Stimulated activated naive B cell treated with anti-CD40 and anti-IgM and Interleukin-4, amounts not matched to agents 10 μg/mL and 1 μg/mL and 100 μg/mL, for 72 hours (primary cell): Measurements from ENCODE around the gene CENPS.
A peak's percentile ranks its signal among the peaks of the same experiment; 100 is the strongest.
"Not testable (repeated sequence)": the region's sequence is repeated elsewhere in the genome, so short reads cannot be mapped to it uniquely, and the experiment has no call there.

Source experiments
- ATAC-seq, 2 donors: fragments of 150-1000 bp; cut with Tn5 transposase; replicated peaks; 2 replicates each; pipeline ENCODE4 v1.10.0; 2021; ENCODE audit warnings: moderate library complexity in 1 of 2
- DNase-seq: peaks from one replicate; pipeline ENCODE4 v3.0.0; 2021
- H3K27ac Mint-ChIP-seq: one replicate; pipeline ENCODE4 v1.8.0; 2022; ENCODE audit warnings: mild to moderate bottlenecking, mixed read lengths
- H3K27me3 Mint-ChIP-seq, 2 donors: one replicate each; pipeline ENCODE4 v1.8.0; 2022; ENCODE audit warnings: mixed read lengths in 2 of 2
- H3K36me3 Mint-ChIP-seq, 2 donors: one replicate each; pipeline ENCODE4 v1.8.0; 2022; ENCODE audit warnings: mixed read lengths in 2 of 2, mild to moderate bottlenecking in 1 of 2
- H3K4me1 Mint-ChIP-seq, 2 donors: one replicate each; pipeline ENCODE4 v1.8.0; 2022; ENCODE audit warnings: mixed read lengths in 2 of 2, mild to moderate bottlenecking in 1 of 2
- H3K4me3 Mint-ChIP-seq, 2 donors: one replicate each; pipeline ENCODE4 v1.8.0; 2022; ENCODE audit warnings: mild to moderate bottlenecking in 2 of 2, mixed read lengths in 2 of 2, moderate library complexity in 1 of 2
- H3K9me3 Mint-ChIP-seq, 2 donors: one replicate each; pipeline ENCODE4 v1.8.0; 2022; ENCODE audit warnings: mixed read lengths in 2 of 2, mild to moderate bottlenecking in 1 of 2

CENPS gene

DNA sequence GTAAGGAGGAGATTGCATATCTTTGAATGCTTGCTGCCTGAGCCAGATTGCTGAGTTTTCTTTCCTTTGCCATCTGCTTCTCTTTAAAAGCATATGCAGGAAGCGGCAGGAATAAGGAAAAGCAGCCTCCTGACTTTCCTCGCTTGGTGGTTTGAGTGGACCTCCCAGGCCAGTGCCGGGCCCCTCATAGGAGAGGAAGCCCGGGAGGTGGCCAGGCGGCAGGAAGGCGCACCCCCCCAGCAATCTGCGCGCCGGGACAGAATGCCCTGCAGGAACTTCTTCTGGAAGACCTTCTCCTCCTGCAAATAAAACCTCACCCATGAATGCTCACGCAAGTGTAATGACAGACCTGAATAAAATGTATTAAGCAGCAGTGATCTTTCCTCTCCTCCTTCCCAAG is 21.1 kb downstream of the CENPS start:
- peaks cover 7 to 11% of the 10 kb centered on the region in 2 donors for H3K36me3 Mint-ChIP-seq
- DNase-seq (no peak), ATAC-seq (no peak)
- no peak overlapping the region for H3K4me3 Mint-ChIP-seq
- no peak overlapping the region for H3K27ac Mint-ChIP-seq
- H3K27me3 Mint-ChIP-seq = no peaks in the 10 kb centered on the region
- no peaks in the 10 kb centered on the region for H3K4me1 Mint-ChIP-seq
- H3K9me3 Mint-ChIP-seq = no peaks in the 10 kb centered on the region

DNA sequence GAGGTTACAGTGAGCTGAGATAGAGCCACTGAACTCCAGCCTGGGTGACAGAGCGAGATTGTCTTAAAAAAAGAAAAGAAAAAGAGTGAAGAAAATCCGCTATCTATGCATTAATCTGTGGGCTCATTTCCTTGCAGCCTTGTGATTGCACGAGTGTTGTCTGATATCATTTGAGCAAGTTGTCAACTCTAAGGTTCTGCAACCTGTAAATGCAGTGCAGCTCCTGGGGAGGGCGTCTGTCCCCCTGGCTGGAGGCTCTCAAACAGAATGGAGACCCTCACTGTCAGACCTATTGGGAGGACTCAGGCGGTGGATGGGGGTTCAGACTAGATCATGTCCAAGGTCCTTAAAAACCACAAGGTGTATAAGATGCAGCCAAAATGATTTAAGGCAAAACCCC is 25.8 kb downstream of the CENPS start:
- no peak overlapping the region for H3K27ac Mint-ChIP-seq
- H3K4me3 Mint-ChIP-seq = no peak overlapping the region
- peaks cover 10 to 12% of the 10 kb centered on the region in 2 donors for H3K36me3 Mint-ChIP-seq

DNA sequence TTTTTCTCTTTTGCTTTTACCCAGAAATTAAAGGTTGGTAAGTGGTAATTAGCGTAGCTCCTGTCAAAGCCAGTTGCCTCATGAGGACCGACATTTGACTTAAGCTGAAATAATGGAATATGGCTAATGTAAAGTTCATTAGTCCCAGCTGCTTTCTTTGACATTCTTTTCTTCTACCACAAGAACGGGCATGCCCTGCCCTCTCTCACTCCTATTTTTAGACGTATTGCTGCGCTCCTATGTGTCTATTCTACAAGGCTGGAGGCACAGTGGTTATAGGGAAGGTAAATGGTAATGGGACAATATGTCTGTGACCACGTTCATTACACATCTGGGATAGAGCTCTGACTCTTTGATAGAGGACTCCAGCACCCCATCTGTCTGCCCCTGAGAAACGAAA is 26.4 kb downstream of the CENPS start:
- Mint-ChIP-seq H3K27ac (peak overlapping the region; percentile 14), H3K9me3 (no peaks in the 10 kb centered on the region), H3K36me3 (peaks cover 16% of the 10 kb centered on the region in 2 donors), H3K4me1 (no peaks in the 10 kb centered on the region), H3K4me3 (no peak overlapping the region), H3K27me3 (no peaks in the 10 kb centered on the region)
- DNase-seq (no peak), ATAC-seq (no peak)

More for the DNA sequence above, 25.8 kb downstream of the CENPS start:
- DNase-seq = no peak
- no peak for ATAC-seq
- Mint-ChIP-seq H3K4me1 (no peaks in the 10 kb centered on the region), H3K27me3 (no peaks in the 10 kb centered on the region), H3K9me3 (no peaks in the 10 kb centered on the region)

DNA sequence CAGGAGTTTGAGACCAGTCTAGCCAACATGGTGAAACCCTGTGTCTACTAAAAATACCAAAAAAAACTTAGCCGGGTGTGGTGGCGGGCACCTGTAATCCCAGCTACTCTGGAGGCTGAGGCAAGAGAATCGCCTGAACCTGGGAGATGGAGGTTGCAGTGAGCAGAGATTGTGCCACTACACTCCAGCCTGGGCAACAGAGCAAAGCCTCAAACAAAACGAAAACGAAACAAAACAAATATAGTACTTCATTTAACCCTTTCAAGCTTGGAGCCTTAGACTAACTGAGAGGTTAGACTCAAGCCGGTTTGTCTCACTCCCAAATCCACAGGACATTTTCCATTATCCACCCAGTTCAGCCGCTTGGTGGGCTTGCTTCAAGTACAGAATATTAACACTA is 27.2 kb downstream of the CENPS start:
- peaks cover 18 to 24% of the 10 kb centered on the region in 2 donors for H3K36me3 Mint-ChIP-seq
- H3K27me3 Mint-ChIP-seq, H3K4me1 Mint-ChIP-seq, ATAC-seq, DNase-seq, H3K4me3 Mint-ChIP-seq, H3K9me3 Mint-ChIP-seq, H3K27ac Mint-ChIP-seq: not testable (repeated sequence)

DNA sequence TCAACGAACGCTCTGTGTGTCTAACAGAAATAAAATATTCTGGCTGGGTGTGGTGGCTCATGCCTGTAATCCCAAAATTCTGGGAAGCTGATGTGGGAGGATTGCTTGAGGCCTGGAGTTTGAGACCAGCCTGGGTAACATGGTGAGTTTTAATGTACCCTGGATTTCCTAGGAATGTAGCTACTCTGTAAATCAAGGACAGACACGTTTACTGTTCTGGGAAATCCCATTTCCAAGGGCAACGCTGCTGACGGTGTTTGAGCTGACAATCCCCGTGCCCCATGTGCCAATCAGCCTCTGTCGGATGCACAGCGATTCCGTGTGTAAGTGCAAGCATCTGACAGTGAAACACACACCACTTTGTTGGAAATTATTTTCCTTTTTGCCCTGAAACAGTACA is 27.6 kb downstream of the CENPS start:
- DNase-seq (no peak), ATAC-seq (no peak)
- Mint-ChIP-seq H3K4me3 (no peak overlapping the region), H3K36me3 (peaks cover 19 to 27% of the 10 kb centered on the region in 2 donors), H3K9me3 (no peaks in the 10 kb centered on the region), H3K27ac (no peak overlapping the region), H3K27me3 (no peaks in the 10 kb centered on the region), H3K4me1 (no peaks in the 10 kb centered on the region)

DNA sequence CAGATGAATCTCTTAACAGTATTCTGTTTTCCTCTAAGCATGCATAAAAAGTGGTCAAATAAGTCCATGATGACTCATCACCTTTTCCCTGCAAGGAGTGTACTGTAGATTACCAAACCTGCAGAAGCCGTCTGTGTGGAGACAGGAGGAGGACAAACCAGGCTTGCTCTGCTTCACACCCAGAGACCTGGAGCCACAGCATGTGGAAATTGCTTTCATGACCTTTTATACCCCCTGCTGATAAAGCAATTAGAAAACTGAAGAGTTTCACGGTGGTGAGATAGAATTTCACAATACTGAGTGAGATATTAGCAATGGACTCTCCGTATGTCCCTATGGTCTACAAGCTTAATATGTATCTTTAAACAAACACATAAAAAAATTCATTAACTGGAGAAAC is 29.0 kb downstream of the CENPS start:
- Mint-ChIP-seq H3K4me1 (no peaks in the 10 kb centered on the region), H3K4me3 (no peak overlapping the region), H3K27ac (no peak overlapping the region), H3K27me3 (no peaks in the 10 kb centered on the region), H3K36me3 (peaks cover 29 to 37% of the 10 kb centered on the region in 2 donors), H3K9me3 (no peaks in the 10 kb centered on the region)
- DNase-seq (no peak), ATAC-seq (no peak)

DNA sequence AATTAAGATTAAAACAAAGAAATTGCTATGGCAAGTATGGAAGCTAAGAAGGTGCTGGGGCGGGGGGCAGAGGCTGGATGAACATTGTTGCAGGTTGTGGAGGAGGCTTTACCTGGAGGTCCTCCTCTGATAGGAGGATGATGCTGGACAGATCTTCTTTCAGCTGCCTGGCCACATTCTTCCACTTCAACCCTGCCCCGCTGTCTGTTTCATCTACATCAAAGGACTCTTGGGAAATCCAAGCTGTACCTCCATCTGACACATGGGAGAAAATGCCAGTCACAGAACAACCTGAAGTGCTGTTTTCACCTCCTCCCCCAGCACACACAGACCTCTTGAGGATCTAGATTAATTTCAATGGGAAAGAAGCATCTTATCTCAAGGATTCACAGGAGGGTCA is 36.8 kb downstream of the CENPS start:
- H3K27ac Mint-ChIP-seq = no peak overlapping the region
- DNase-seq (no peak), ATAC-seq (no peak)
- H3K9me3 Mint-ChIP-seq = no peaks in the 10 kb centered on the region
- H3K36me3 Mint-ChIP-seq = peaks cover 30 to 35% of the 10 kb centered on the region in 2 donors
- no peaks in the 10 kb centered on the region for H3K27me3 Mint-ChIP-seq
- H3K4me3 Mint-ChIP-seq = no peak overlapping the region
- peaks cover 6 to 19% of the 10 kb centered on the region in 2 donors for H3K4me1 Mint-ChIP-seq

DNA sequence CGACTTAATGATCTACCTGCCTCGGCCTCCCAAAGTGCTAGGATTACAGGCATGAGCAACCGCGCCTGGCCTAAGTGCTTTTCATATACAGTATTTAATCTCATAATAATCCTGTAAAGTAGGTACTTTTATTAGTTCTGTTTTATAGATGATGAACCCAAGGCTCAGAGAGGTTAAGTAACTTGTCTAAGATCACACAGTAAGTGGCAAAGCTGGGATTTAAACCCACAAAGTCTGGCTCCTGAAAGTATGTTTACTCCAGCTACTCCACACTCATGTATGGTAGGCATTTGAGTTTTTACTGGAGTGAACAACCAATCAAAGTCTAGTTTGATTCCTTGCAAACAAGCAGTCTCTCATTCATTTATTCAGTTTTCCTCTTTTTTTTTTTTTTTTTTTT is 39.8 kb downstream of the CENPS start:
- no peaks in the 10 kb centered on the region for H3K27me3 Mint-ChIP-seq
- H3K4me3 Mint-ChIP-seq = no peak overlapping the region
- no peak for DNase-seq
- ATAC-seq = no peak
- H3K27ac Mint-ChIP-seq = no peak overlapping the region
- peaks cover 16 to 21% of the 10 kb centered on the region in 2 donors for H3K36me3 Mint-ChIP-seq
- H3K4me1 Mint-ChIP-seq = peaks cover 8 to 36% of the 10 kb centered on the region in 2 donors
- peaks cover 0 to 2% of the 10 kb centered on the region in 2 donors for H3K9me3 Mint-ChIP-seq

DNA sequence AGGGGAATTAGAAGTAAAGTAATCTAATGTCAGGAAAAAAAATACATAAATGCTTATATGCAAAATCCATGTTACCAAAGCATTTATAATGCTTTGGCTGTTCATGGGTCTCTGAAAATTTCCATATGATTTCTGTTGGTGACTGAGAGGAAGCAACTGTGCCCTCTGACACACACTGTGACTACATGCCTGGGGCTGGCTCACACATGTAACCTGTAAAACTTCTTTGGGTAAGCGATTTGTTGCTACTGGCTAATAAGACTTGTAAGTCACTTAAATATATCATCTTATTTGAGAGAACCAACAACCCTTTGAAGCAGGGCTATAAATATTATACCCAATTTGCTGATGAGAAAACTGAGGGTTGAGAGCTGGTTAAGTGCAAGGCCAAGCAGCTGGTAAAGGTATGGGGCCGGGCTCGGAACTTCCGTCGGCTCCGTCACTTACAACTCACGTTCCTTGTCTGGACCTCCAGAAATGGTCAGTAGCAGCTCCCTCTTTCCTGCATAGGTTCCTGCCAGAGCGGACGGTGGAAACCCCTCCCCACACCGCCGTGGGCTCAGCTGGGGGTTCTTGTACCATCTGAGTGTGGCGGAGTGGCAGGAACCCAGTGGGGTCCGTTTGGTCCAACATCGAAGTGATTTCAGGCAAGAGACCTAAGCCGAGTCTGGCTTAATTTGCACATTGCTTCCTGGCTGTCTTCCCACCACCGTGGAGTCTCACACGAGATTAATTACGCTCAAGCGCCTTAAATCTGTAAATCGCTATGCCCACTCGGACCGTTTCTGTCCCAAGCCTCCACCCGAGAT is 41.4 kb downstream of the CENPS start:
- Mint-ChIP-seq H3K27me3 (no peaks in the 10 kb centered on the region), H3K9me3 (peaks cover 0 to 2% of the 10 kb centered on the region in 2 donors), H3K27ac (peak overlapping the region; percentile 99), H3K36me3 (peaks cover 16 to 21% of the 10 kb centered on the region in 2 donors), H3K4me1 (peaks cover 17 to 49% of the 10 kb centered on the region in 2 donors), H3K4me3 (peak overlapping the region; percentile 97 to 100)
- ATAC-seq (peak; percentile 1), DNase-seq (no peak)

DNA sequence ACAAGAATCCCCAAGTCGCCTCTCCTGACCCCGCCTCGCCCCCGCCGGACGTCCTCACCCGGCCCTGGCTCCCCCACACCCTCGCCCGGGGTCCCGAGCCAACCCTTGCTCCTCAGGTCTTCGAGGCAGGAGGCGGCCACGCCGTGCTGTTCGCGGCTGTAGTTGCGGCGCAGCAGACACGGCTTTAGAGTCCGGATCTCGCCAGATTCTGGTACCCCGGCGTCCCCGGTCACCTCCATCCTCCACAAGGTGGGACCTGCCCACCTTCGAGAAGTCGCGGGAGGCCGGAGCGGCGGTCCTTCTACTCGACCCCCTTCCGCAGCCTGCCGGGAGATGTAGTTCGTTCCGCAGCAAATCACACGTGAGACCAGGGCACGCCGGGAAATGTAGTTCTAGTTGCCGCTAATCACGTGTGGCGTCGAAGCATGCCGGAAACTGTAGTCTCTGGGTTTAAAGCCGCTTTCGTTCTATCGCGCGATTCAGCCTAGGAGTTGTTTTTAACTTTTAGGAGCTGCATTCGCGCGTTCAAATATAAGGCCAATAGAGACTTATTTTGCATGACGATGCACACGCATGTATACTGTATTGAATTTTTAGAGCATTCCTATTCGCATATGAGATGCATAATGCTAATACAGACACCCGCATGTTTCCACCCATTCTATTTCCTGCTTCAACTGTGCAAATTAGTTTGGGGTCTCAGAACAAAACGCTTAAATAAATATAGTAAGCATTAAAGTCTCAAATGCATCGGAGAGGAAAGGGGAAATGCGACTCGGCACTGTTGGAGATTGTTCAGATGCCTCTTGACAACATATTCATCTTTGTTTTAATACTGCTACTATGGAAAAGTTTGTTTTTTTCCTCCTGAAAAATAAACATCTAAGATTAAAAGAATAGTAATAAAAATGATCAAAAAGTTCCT is 42.2 kb downstream of the CENPS start, which contains the start of gene DFFA:
Gene DFFA, minus strand, starts transcription at position 310 of the 925 bp plus-strand sequence. Its CDS starts 71 bp downstream, at position 239.
- ATAC-seq = peak; percentile 84 to 89
- H3K4me1 Mint-ChIP-seq = peaks cover 18 to 50% of the 10 kb centered on the region in 2 donors
- H3K27ac Mint-ChIP-seq = peak within 1 kb of the TSS; percentile 99
- peak within 1 kb of the TSS; percentile 97 to 100 for H3K4me3 Mint-ChIP-seq
- DNase-seq = peak; percentile 92
- no peaks in the 10 kb centered on the region for H3K27me3 Mint-ChIP-seq
- peaks cover 0 to 2% of the 10 kb centered on the region in 2 donors for H3K9me3 Mint-ChIP-seq
- peaks cover 11 to 17% of the 10 kb centered on the region in 2 donors for H3K36me3 Mint-ChIP-seq

DNA sequence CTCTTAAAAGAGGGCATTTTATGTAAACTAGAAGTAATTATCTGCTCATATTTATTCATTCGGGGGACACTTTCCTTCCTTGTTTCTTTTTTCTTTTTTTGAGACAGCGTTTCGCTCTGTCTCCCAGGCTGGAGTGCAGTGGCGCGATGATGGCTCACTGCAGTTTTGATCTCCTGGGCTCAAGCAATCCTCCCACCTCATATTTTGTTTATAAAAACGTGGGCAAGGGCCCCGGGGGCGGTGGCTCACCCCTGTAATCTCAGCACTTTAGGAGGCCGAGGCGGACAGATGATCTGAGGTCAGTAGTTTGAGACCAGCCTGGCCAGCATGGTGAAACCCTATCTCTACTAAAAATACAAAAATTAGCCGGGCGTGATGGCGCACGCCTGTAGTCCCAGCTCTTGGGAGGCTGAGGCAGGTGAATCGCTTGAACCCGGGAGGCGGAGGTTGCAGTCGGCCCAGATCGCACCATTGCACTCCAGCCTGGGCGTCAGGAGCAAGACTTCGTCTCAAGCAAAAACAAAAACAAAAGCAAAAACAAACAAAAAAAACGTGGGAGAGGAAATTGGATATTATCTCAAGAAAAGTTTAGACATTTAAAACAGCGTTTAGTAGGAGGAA is 43.0 kb downstream of the CENPS start:
- Mint-ChIP-seq H3K4me1 (peaks cover 15 to 42% of the 10 kb centered on the region in 2 donors), H3K27me3 (no peaks in the 10 kb centered on the region), H3K27ac (peak overlapping the region; percentile 69), H3K4me3 (peak overlapping the region; percentile 64 to 100), H3K36me3 (peaks cover 5 to 10% of the 10 kb centered on the region in 2 donors), H3K9me3 (peaks cover 0 to 2% of the 10 kb centered on the region in 2 donors)
- ATAC-seq (no peak), DNase-seq (no peak)

DNA sequence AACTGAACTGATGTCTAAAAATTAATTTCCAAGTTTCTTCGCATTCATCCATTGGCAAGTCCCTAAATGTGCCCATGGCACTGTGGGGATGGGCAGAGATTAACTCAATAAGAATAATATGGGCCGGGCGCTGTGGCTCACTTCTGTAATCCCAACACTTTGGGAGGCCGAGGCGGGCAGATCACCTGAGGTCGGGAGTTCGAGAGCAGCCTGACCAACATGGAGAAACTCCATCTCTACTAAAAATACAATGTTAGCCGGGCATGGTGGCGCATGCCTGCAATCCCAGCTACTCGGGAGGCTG is 44.0 kb downstream of the CENPS start:
- H3K4me1 Mint-ChIP-seq = peaks cover 15 to 46% of the 10 kb centered on the region in 2 donors
- not testable (repeated sequence) for ATAC-seq, H3K27me3 Mint-ChIP-seq, H3K9me3 Mint-ChIP-seq, DNase-seq, H3K36me3 Mint-ChIP-seq
- peak overlapping the region; percentile 88 to 94 for H3K4me3 Mint-ChIP-seq
- H3K27ac Mint-ChIP-seq = peak overlapping the region; percentile 74

DNA sequence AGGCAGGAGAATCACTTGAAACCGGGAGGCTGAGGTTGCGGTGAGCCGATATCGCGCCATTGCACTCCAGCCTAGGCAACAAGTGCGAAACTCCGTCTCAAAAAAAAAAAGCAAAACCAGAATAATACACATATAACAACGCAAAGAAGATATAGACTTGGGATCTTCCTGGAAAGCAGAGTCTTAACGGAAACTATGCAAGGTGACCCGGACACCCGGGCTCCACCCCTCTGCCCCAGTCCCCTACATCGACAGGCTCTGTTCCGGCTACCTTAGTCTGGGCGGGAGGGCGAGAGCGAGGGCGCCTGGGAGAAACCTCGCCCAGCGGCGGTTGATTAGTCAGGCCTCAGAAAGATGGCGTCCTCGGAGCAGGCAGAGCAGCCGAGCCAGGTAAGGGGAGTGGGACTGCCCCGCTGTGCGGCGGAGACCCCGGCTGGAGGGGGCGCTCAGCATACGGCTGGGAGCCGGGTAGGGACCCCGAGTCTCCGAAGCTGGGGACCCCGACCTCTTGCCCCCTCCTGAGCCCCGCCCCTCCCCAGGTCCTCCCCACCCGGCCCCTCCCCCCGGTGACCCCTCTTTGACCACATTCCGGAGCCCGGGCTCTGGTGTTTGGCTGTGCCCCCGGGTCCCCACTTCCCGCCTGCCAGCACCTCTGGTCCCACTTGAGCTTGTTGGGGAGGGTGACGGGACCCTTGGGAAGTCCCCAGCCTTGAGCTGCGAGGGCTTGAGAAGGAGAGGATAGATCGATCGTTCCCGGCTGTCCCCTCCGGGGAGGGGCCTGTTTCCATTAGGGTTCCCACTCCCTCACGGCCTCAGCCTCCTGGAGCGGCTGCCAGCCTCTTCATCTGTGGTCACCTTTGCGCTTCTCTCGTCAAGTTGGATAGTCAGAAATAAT is 44.6 kb downstream of the CENPS start, which contains the start of gene PEX14:
Gene PEX14, plus strand, starts transcription at position 338 of the 895 bp plus-strand sequence. Its CDS starts 17 bp downstream, at position 355.
- DNase-seq = peak; percentile 86
- ATAC-seq = peak; percentile 85
- Mint-ChIP-seq H3K4me3 (peak within 1 kb of the TSS; percentile 94 to 97), H3K27me3 (no peaks in the 10 kb centered on the region), H3K27ac (peak within 1 kb of the TSS; percentile 94), H3K9me3 (peaks cover 0 to 2% of the 10 kb centered on the region in 2 donors), H3K36me3 (peaks cover 4 to 9% of the 10 kb centered on the region in 2 donors), H3K4me1 (peaks cover 15 to 47% of the 10 kb centered on the region in 2 donors)
